AG09319 (cell line): Measurements from ENCODE around the gene NR2F1.

Experiments
- DNase-seq: peaks from one replicate; pipeline ENCODE4 v3.0.0-alpha.2; 2010; ENCODE audit warnings: low read depth; ENCODE audit errors: extremely low read depth
- CTCF ChIP-seq: IDR thresholded peaks from 2 replicates; pipeline ENCODE4 v1.5.1; 2011; ENCODE audit warnings: low read depth, mild to moderate bottlenecking, inconsistent platforms, low read length, moderate library complexity

The NR2F1 gene

GRCh38 chr5:93604644-93605515 lies 21.9 kb downstream of the NR2F1 start:
- no peak for TF ChIP-seq CTCF
- no peak for DNase-seq

- no peak for TF ChIP-seq CTCF
- DNase-seq = no peak
Measured at GRCh38 chr5:93606382-93606752, 23.3 kb downstream of the NR2F1 start.

- DNase-seq = no peak
- peak; percentile 63 for TF ChIP-seq CTCF
Measured at GRCh38 chr5:93607367-93608258, 24.6 kb downstream of the NR2F1 start.

GRCh38 chr5:93608855-93609254 lies 25.8 kb downstream of the NR2F1 start:
- no peak for DNase-seq
- TF ChIP-seq CTCF = no peak

- no peak for TF ChIP-seq CTCF
- DNase-seq = no peak
Measured at GRCh38 chr5:93609762-93610161, 26.7 kb downstream of the NR2F1 start.

GRCh38 chr5:93610581-93611272 lies 27.7 kb downstream of the NR2F1 start:
- no peak for DNase-seq
- no peak for TF ChIP-seq CTCF
